Bronchial epithelial cell (primary cell): ENCODE data around the gene SFRP2. TPM values are rescaled to one million over a fixed set of nuclear protein-coding genes. Genes with fewer than 3 reads are reported as not detected.

ENCODE experiments used
- DNase-seq: peaks from one replicate; pipeline ENCODE4 v3.0.0-alpha.2; 2010; ENCODE audit warnings: low read depth
- FAIRE-seq: peaks from 2 replicates; lab custom pipeline; 2011; peaks lifted over from hg19 to GRCh38; lab: Jason Lieb, UNC
- H3K27me3 ChIP-seq: 2 replicates; pipeline ENCODE4 v1.5.1; 2011; ENCODE audit warnings: low read length; ENCODE audit not compliant: control insufficient read depth, insufficient read depth
- H3K36me3 ChIP-seq: 2 replicates; pipeline ENCODE4 v1.5.1; 2011; ENCODE audit warnings: low read length; ENCODE audit not compliant: control insufficient read depth, insufficient read depth
- H3K4me3 ChIP-seq: 2 replicates; pipeline ENCODE4 v1.5.1; 2011; ENCODE audit warnings: mild to moderate bottlenecking, low read depth, low read length, control low read depth
- total RNA-seq: library from RNA; depleted of rRNA; stranded (reverse); fragments of >200 nt; gene quantifications from 2 replicates; pipeline ENCODE4 v1.2.1, GENCODE V29; 2014
- TF ChIP-seq, protein P1 (sequence below): IDR thresholded peaks from 2 replicates; pipeline ENCODE4 v1.5.1; 2011; ENCODE audit warnings: mild to moderate bottlenecking, moderate library complexity, low read length, control low read depth, inconsistent platforms; ENCODE audit not compliant: insufficient read depth, severe bottlenecking

Gene SFRP2
- total RNA-seq, 1 donor from 2014 or later: not detected

DNA sequence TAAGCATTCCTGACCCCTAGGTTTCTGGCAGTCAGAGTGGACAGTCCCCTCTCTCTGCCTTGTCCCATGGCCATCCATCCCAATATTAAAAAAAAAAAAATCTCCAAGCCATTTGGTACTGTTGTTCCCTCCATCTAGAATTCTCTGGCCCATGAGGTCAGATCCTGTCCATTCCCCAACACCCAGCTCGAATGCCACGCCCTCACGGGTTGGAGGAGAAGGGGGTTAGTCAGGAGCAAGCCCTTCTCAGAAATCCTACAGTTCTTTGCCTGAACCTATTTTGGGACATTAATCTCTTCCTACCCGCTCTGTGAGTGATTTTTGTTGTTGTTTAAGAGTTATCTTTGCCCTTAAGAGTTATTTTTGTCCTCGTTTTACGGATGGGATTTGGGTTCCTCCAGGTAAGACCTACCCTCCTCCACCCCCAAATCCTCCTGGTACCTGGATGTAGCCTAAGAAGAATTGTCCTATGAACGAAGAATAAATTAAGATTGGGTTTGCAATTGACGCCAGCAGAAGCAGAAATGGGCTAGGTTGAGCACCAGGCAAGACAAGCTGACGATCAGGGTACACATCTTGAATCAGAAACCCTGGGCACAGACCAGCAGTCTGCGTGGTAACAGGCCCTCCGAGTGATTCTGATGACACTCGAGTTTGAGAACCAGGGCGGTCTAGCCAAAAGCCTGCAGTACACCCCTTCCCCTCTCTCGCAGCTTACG, 30.0 kb downstream of the SFRP2 start:
- Histone ChIP-seq H3K27me3 (peaks cover 10% of the 10 kb centered on the region), H3K36me3 (no peaks in the 10 kb centered on the region), H3K4me3 (no peak overlapping the region)
- TF ChIP-seq, protein P1, sequence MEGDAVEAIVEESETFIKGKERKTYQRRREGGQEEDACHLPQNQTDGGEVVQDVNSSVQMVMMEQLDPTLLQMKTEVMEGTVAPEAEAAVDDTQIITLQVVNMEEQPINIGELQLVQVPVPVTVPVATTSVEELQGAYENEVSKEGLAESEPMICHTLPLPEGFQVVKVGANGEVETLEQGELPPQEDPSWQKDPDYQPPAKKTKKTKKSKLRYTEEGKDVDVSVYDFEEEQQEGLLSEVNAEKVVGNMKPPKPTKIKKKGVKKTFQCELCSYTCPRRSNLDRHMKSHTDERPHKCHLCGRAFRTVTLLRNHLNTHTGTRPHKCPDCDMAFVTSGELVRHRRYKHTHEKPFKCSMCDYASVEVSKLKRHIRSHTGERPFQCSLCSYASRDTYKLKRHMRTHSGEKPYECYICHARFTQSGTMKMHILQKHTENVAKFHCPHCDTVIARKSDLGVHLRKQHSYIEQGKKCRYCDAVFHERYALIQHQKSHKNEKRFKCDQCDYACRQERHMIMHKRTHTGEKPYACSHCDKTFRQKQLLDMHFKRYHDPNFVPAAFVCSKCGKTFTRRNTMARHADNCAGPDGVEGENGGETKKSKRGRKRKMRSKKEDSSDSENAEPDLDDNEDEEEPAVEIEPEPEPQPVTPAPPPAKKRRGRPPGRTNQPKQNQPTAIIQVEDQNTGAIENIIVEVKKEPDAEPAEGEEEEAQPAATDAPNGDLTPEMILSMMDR: no peak
- no peak for FAIRE-seq
- DNase-seq: no peak

DNA sequence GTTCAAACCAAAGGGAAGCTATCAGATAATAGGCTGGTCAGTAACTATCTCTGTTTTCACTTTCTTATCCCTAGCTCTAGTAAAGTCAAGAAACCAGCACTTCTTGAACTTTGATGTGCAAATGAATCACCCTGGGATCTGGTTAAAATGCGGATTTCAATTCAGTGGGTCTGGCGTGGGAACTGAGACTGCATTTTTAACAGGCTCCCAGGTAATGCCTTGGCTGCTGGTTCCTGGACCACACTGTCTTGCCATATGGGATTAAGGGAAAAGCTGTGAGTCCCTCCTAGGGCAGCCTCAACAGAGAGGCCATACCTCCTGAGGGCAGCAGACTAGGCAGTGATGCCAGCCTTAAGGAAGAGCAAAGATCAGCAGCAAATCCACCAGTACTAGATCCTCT, 30.7 kb downstream of the SFRP2 start:
- Histone ChIP-seq H3K27me3 (peaks cover 8% of the 10 kb centered on the region), H3K36me3 (no peaks in the 10 kb centered on the region), H3K4me3 (no peak overlapping the region)
- TF ChIP-seq, protein P1: no peak
- no peak for DNase-seq
- FAIRE-seq: peak; percentile 88

DNA sequence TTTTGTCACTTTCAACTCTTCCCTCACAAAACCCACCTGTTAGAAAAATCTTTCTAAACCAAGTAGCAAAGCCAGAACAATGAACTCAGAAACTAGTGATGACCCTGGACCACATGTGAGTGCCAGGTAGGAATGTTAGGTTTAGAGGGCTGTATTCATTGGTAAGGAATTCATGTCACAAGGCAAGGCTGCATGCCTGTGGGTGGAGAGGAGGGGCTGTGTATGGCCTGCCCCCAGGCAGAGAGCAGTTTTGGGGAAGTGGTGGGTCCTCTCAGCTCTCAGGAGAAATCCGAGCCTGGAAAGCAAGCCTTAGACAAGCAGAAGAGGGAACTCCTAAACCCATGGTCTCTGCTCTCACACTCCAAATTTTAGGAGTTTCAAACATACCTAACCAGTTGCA, 31.5 kb downstream of the SFRP2 start:
- Histone ChIP-seq H3K27me3 (peaks cover 8% of the 10 kb centered on the region), H3K36me3 (no peaks in the 10 kb centered on the region), H3K4me3 (no peak overlapping the region)
- no peak for FAIRE-seq
- TF ChIP-seq, protein P1: no peak
- no peak for DNase-seq

DNA sequence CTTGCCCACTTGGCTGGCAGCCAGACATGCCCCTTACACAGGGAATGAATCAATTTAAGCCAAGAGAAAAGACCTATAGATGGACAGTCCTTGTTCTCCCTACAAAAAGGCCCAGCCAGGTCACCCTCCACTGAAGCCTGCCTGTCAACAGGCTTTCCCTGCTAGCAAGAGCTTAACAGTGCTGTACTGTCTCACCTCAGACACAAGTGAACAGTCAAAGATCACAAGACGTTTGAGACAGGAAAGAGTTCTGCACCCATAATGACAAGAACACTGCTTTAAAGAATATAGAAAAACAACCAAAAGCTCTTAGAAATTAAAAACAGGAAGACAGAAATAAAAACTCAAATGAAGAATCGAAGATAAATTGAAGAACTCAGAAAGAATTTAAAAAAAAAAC, 33.7 kb downstream of the SFRP2 start:
- DNase-seq (no peak), FAIRE-seq (no peak)
- H3K27me3 ChIP-seq: peaks cover 4% of the 10 kb centered on the region
- TF ChIP-seq, protein P1: no peak
- H3K36me3 ChIP-seq: no peaks in the 10 kb centered on the region
- no peak overlapping the region for H3K4me3 ChIP-seq

DNA sequence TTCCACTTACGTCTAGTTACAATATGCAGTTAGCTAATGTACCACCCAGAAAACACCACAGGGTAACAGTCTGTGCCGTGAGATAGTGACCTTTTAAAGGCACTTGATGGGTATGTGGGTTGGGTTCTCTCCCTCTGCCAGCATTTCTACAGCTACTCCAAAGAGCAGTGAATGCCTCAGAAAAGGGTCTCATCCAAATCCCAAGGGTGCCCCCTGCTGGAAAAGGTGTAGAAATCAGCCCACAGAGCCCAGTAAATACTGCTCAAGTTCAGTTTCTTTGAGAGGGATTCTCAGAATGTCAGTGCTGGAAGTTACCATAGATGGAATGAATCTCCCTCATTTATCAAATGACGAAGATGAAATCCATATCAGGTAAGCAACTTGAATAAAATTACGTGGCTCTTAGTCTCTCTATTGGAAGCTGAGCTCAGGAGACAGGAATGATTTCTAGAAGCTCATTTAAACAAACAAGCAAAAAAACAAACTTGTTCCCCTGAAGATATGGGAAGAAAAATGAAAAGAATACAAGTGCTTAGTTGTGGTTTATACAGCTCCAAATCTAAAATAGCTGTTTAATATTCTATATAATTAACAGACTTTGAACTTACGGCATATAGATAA, 38.6 kb downstream of the SFRP2 start:
- no peaks in the 10 kb centered on the region for H3K27me3 ChIP-seq
- peak; percentile 40 for FAIRE-seq
- no peaks in the 10 kb centered on the region for H3K36me3 ChIP-seq
- DNase-seq: peak; percentile 68
- TF ChIP-seq, protein P1: peak; percentile 75
- no peak overlapping the region for H3K4me3 ChIP-seq
